HG03066 (cell line): ENCODE data around the gene UGT1A9.
"Not testable (repeated sequence)": the region's sequence is repeated elsewhere in the genome, so short reads cannot be mapped to it uniquely, and the experiment has no call there.

Source experiments
- ATAC-seq: cut with Tn5 transposase; IDR thresholded peaks from one replicate; pipeline ENCODE4 v1.9.1; 2021; ENCODE audit warnings: low read depth; ENCODE audit not compliant: unreplicated experiment

Gene UGT1A9

GRCh38 chr2:233671290-233672161, at the start of gene UGT1A9:
Gene UGT1A9 (plus strand): TSS chr2:233671898. CDS start chr2:233671935, 37 bp downstream.
- no peak for ATAC-seq

DNA sequence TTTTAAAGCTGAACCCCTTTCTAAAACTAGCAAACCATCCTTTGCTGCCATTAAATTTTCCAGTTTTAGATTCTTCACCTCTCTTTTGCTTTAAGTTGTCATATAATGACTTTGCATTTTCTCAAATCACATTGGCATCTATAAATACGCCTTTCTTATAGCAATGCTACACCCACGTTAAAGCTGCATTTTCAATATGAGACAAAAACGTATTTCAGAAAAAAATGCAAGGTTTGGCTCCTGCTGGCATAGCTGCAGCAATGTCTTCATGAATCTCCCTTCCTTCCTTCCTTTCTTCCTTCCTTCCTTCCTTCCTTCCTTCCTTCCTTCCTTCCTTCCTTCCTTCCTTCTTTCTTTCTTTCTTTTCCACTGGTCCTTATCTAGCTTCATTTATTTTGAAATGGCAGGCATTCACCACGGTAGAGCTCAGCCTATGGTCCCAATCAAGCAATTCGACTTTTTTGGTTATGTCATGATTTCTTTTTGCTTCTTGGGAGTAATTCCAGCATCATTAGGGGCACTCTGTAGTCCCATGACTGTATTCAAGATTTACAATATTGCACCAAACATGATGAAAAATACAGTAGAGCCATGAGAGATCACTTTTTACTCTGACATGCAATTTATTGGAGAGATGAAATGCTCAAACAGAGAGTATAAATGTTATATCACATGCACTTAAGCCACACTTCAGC, 44.2 kb upstream of the UGT1A9 start:
- ATAC-seq: no peak

DNA sequence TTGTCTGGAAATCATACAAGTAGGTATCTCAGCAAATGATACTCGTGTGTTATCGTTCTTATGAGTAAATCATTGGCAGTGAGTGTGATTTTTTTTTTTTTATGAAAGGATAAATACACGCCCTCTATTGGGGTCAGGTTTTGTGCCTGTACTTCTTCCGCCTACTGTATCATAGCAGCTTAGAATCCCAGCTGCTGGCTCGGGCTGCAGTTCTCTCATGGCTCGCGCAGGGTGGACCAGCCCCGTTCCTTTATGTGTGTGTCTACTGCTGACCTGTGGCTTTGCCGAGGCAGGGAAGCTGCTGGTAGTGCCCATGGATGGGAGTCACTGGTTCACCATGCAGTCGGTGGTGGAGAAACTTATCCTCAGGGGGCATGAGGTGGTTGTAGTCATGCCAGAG, 35.4 kb upstream of the UGT1A9 start, which contains the start of gene UGT1A10:
UGT1A10 (plus strand) TSS at position 143 of the 400 bp plus-strand sequence; CDS start at position 218, 75 bp downstream.
- ATAC-seq: not testable (repeated sequence)

DNA sequence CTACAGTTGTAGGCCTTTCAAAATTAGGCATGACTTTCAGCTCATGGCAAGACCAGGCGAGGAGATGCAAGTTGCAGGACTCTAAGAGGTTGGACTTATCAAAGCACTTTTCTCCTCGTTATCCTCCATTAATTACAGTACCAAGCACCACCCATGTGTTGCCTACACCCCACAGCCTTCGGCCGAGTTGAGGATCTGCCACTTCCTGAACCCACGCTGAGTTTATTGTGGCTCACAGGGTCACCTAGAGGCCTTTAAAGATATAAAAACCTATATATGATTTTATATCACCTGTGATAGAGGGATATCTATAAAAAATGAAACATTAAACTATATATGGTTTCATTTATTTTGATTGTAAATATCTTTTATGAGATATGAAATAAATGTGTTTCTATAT, 32.9 kb upstream of the UGT1A9 start:
- no peak for ATAC-seq

GRCh38 chr2:233639860-233640259, 31.8 kb upstream of the UGT1A9 start:
- no peak for ATAC-seq

DNA sequence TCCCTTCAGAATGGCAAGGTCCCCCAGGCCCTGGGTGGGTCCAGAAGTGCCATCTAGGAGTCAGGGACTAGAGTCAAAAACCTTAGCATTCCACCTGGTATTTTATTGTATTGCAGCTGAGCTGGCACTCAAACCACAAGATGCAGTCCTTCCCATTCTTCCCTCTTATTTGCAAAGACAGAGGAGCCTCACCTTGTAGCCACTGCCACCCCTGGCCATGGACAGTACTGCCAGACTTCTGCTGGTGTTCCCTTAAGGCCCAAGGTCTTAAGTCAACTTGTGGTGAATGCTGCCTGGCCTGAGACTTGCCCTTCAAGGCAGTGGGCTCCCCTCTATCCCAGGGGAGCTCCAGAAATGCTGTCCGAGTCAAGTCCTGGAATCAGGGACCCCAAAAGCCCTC, 28.6 kb upstream of the UGT1A9 start:
- ATAC-seq: no peak

- ATAC-seq: not testable (repeated sequence)
Measured at GRCh38 chr2:233646033-233646432, 25.7 kb upstream of the UGT1A9 start.

DNA sequence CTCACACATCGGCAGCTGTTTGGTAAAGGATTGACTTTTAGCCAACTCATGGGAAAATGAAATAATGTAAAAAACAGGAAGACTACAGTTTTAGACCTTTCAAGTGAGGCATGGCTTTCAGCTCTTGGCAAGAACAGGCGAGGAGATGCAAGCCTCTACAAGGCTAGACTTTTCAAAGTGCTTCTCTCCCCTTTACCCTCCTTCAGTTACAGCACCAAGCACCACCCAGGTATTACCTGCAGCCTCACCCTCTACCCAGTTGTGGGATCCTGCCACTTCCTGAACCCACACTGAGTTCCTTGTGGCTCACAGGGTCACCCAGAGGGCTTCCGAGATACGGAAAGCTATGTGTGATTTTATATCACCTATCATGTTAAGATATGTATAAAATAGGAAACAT, 20.7 kb upstream of the UGT1A9 start:
- ATAC-seq: no peak

- ATAC-seq: no peak
Measured at GRCh38 chr2:233651430-233651829, 20.3 kb upstream of the UGT1A9 start.

- ATAC-seq: no peak
Measured at GRCh38 chr2:233654501-233654900, 17.2 kb upstream of the UGT1A9 start.

DNA sequence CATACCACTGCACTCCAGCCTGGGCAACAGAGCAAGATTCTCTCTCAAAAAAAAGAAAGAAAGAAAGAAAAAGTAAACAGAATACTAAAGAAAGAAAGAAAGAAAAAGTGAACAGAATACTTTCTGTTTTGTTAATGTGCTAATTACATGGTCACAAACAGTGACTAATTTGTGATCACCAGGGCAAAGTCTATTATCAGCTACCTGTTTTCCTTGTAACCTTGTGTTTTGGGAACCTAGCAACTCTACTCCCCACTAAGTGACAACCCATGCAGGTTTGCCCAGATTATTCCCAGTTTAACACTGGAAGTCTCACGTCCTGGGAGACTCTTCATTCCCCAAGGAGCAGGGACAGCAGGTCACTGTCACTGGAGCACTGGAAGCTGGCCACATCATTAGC, 16.7 kb upstream of the UGT1A9 start:
- no peak for ATAC-seq

GRCh38 chr2:233655943-233656342, 15.8 kb upstream of the UGT1A9 start:
- not testable (repeated sequence) for ATAC-seq

GRCh38 chr2:233656443-233656842, 15.3 kb upstream of the UGT1A9 start:
- no peak for ATAC-seq

DNA sequence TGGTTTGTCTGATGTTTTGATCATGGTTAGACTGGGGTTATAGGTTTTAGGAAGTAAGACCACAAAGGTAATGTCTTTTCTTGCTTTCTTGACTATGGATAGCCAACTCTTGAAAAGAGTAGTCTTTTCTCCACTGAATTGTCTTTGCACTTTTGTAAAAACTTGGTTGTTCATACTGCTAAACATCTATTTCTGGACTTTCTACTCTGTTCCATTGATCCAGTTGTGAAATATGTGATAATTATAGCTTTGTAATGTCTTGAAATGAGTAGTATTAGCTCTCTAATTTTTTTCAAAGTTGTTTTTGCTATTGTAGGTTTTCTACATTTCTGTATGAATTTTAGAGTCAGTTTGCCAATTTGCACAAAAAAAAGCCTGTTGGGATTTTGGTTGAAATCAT, 13.1 kb upstream of the UGT1A9 start:
- no peak for ATAC-seq

DNA sequence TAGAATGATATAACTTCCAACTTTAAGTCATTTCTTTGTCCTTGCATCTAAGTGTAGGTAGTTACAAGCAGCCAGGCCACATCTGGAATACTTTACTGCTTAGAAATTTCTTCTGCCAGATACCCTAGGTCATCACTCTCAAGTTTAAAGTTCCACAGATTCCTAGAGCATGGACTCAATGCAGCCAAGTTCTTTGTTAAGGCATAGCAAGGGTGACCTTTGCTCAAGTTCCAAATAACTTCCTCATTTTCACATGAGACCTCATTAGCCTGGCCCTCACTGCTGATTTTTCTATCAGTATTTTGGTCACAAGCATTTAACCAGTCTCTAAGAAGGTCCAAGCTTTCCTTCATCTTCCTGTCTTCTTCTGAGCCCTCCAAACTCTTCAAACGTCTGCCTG, 7.8 kb upstream of the UGT1A9 start:
- no peak for ATAC-seq

DNA sequence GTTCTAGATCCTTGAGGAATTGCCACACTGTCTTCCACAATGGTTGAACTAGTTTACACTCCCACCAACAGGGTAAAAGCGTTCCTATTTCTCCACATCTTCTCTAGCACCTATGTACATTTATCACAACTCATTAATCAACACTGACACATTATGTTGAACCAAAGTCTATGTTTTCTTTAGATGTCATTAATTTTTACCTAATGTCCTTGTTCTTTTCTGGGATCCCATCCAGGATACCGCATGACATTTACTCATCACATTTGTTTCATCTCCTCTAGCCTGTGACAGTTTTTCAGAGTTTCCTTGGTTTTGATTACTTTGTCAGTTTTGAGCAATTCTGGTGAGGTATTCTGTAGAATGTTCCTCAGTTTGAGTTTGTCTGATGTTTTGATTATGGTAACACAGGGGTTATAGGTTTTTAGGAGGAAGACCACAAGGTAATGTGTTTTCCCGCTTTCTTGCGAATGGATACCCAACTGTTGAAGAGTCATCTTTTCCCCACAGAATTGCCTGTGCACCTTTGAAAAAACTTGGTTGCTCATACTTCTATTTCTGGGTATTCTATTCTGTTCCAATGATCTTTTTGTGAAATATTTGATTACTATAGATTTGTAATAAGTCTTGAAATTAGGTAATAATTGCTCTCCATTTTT, 3.0 kb upstream of the UGT1A9 start:
- no peak for ATAC-seq

- ATAC-seq: no peak
Measured at GRCh38 chr2:233672886-233673285, 1.2 kb downstream of the UGT1A9 start.

DNA sequence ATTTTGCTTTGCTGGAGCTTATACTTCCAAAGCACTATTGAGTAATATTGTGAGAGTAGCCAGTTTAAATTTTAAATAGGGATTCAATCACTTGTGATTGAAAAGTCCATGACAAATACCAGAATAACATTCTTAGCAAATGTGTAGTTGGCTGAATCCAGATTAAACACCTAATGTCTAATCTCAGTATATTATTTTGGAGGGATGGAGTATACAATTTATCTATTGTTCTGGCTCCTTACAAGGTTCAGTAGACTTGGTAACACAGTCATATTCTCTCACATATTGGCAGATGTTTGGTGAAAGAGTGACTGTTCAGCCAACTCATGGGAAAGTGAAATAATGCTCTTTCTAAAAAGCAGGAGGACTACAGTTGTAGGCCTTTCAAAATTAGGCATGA, 2.2 kb downstream of the UGT1A9 start:
- no peak for ATAC-seq

- ATAC-seq: no peak
Measured at GRCh38 chr2:233674314-233674713, 2.6 kb downstream of the UGT1A9 start.

GRCh38 chr2:233674995-233675394, 3.3 kb downstream of the UGT1A9 start:
- ATAC-seq: no peak

- ATAC-seq: no peak
Measured at GRCh38 chr2:233676046-233676445, 4.3 kb downstream of the UGT1A9 start.
